GM21515 (cell line): ENCODE data around the gene NIPAL3.

Experiments
- ATAC-seq: cut with Tn5 transposase; IDR thresholded peaks from one replicate; pipeline ENCODE4 v1.9.1; 2021; ENCODE audit not compliant: unreplicated experiment

Gene NIPAL3

DNA sequence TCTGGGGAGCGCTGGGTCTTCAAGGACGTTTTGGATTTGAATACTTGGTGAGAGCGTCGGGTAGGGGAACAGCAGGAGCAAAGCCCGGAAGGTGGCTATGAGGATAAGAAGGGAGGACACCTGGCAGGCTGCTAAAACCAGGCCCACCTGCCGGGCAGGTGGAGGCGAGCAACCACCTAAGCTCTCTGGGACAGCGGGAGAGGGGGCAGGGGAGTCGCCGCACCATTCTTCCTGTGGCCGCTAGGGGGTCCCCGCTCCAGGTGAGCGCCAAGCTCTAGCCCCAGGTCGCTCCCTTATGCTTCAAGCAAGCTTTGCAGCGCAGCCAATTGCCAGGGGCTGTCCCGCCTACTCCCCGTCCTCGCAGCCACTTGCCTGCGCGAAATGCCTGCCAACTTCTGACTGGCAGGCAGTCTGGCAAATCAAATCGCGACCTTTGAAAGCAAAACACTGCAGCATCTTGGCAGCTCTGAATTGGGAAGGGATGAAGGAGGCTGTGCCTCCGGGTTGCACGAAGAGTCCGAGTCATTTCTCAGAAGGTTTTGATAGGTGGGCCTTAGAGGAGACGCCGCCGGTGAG lies at the start of gene NIPAL3:
TSS of gene NIPAL3 (plus strand) at position 469 of the 576 bp plus-strand sequence. CDS start 3,746 bp downstream, outside the sequence.
- ATAC-seq: peak; percentile 91

- no peak for ATAC-seq
Observed at GRCh38 chr1:24366707-24367106, 48.9 kb upstream of the NIPAL3 start.

DNA sequence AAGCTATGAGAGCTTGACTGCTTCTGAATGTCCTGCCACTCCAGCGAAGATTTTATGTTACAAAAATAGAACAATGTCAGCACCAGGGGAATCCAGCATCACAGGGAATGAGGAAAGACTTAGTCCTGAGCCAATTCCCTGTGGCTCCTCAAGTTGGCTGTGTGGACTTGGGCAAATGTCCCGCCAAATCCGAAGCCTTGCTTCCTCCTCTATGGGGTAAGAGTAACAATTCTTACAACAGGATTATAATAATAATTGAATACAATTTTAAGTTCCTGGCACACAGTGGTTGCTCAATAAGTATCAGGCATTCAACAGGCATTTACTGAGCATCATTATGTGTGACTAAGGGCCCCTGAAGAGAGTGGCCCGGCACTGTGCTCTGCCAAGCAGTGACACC lies 46.4 kb upstream of the NIPAL3 start:
- ATAC-seq: no peak

GRCh38 chr1:24369801-24370200 lies 45.8 kb upstream of the NIPAL3 start:
- ATAC-seq: no peak

DNA sequence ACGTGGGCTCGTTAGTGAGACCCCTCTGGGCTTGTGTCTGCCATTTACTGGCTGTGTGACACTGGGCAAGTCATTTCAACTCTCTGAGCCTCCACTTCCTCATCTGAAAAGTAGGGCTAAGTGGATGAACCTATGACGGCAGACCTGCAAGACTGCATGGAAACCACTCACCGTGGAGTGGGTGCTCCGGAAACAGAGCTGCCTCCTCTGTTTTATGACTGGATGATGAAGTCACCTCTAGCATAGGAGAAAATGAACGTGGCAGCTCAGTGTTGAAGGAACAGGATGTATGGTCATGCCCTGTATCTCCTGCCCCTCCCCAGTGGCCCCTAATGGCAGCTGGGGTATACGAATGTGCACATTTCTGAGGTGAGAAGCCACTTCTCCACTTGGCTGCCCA lies 42.6 kb upstream of the NIPAL3 start:
- no peak for ATAC-seq

DNA sequence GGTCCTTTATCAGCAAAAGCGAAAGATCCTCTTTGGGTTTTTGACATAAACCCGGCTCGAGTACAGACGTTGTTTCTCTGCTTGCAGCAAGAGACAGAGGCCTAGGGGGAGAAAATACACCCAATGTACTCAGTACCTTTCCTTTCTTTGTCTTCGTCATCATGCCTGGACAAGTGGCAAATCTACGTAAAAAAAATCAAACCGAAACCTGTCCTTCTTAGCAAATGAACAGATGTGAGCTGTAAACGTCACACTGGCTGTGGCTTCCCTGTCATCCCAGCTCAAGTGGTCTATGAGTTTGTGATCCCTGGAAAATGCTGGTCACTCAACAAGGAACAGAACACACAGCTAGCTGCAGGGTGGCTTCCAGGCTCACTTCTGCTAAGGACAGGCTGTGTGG lies 41.9 kb upstream of the NIPAL3 start:
- ATAC-seq: no peak

- ATAC-seq: no peak
Observed at GRCh38 chr1:24374891-24375786, 40.5 kb upstream of the NIPAL3 start.

DNA sequence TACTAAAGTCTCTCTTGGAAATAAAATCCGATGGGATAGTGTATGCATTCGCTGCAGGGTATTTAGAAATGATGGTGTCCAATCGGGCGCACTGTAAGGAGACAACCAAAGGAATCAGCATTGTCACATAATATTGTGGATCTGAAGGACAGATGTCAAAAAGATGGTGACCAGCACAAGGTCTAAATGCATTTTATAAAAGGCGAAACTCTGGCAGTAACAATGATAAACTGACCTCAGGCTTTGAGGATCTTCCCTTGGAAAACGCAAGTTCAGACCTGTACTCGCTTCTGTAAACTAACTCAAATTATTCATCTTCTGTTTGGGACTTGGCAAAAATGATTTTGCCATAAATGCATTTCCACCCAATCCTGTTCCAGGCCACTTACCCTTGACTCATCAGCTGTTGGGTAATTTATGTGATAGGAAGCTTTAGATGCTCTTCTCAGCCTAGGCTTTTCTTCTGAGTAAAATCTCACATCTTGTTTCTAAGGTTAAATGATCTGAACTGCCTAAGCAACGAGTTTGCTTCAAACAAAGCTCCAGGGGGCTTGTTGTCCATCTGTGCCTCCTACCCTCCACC lies 35.8 kb upstream of the NIPAL3 start:
- no peak for ATAC-seq

- no peak for ATAC-seq
Observed at GRCh38 chr1:24380508-24380907, 35.1 kb upstream of the NIPAL3 start.

- no peak for ATAC-seq
Observed at GRCh38 chr1:24381256-24381655, 34.3 kb upstream of the NIPAL3 start.

DNA sequence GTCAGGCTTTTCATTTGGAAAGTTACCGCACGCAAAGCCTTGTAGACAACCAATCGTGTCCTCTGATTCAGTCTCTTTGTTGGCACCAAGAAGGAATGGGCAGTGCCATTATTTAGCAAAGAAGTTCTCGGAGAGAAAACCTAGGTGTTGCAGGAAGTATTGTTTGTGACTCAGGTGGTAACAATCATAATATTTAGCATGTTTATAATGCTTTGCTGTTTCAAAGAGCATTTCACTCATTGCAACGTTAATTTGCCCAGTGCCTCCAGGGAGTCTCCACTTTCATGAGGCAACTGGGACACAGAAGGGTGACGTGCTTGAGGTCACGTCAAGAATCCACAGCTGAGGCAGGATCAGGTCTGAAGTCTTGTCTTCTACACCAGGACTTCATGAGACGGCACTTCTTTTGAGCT lies 33.4 kb upstream of the NIPAL3 start:
- ATAC-seq: no peak

DNA sequence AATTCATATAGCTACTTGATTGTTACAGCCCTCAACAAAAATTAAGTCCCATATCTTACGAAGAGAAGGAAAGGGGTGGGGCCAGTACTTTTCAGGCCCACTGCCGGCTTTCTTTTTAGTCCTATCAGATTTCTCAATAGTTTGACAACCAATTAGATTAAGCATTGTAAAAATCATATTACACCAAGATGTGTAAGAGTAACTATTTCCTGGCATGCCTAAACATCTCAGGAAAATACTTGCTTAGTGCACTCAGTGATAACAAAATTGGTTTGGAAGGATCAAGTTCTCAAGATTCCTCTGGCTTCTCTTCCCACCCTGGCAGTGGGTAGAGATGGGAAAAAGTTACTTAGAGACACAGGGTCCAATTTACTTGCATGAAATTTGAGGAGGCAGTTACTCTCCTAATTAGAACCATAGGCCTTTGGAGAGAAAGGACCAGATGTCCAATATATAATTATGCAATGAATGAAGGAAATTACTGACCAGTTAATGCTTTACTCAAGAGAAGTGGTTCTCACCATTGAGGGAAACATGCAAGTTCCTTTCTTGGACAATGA lies 32.1 kb upstream of the NIPAL3 start:
- ATAC-seq: no peak

GRCh38 chr1:24384251-24385090 lies 31.1 kb upstream of the NIPAL3 start:
- ATAC-seq: peak; percentile 66

DNA sequence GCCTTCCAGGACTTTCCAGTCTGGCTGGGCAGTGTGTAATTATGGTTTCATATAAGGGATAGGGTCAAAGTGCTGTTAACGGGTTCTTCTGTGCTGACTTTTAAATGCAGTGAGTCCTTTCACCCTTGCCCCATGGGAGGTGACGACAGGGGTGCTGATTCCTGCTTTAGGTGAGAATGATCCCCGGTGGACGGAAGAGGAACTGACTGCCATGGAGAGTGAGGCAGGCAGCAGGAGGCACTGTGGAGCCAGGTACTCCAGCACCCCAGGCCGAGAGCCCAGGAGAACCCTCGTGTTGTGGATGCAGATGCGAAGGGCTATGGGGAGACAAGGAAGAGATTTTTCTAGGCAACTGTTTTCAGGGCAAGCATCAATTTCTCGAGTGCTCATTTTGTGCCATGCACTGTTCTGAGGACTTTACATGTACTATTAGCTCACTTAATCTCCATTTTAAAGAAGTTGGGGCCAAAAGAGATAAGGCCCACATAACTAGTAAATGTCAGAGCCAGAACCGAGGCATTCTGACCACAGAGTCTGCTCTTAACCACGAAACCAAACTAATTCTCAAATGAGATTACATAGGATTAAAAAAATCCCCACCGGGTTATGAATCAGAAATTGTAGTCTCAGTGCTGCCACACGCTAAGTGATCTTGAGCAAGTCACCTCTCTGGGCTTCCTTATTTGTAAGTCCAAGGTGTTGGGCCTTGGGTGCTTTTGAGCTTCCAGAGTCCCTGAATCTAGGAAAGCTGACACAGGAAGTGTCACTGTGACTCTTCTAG lies 30.3 kb upstream of the NIPAL3 start:
- ATAC-seq: no peak

DNA sequence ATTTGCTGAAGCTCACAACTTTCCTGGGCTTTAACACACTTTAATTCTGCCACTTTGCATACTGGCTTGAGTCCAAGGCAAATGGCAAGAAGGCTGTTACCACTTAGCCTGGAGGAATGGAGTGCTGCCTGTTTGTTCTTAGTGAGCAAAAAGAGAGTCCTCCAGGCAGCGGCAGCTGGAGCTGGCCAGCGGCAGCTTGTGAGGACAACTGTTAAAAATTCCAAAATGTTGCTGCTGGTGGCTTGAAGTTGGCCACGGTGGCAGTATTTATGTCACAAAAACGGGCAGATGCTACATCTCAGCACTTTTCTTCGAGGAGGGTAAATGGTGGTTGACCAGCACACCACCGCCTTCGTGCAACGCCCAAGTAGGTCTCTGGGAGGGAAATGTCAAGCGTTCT lies 29.4 kb upstream of the NIPAL3 start:
- ATAC-seq: no peak

GRCh38 chr1:24386931-24387330 lies 28.7 kb upstream of the NIPAL3 start:
- no peak for ATAC-seq

DNA sequence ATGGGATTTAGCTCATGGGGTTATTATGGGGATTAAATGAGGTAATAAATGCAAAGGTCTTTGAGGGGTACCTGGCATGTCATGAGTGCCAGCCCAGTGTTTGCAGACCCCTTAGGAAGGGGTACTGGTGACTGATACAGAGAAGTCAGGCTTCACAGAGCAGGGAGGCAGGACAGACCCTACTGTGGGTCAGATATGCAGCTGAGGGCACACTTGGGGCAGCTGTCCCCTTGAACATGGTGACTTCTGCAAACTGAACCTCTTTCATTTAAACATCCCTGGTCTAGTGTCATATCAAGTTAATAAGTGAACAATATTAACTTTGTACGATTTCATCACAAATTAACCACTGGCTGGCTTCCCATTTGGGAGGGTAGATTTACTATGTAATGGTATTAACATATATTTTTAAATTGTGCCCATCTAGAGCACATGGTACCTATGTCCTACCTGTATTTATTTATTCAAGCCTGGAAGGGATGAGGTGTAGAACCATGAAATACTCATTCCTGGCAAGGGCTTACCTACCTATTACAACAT lies 27.9 kb upstream of the NIPAL3 start:
- no peak for ATAC-seq

- no peak for ATAC-seq
Observed at GRCh38 chr1:24388331-24388885, 27.2 kb upstream of the NIPAL3 start.

DNA sequence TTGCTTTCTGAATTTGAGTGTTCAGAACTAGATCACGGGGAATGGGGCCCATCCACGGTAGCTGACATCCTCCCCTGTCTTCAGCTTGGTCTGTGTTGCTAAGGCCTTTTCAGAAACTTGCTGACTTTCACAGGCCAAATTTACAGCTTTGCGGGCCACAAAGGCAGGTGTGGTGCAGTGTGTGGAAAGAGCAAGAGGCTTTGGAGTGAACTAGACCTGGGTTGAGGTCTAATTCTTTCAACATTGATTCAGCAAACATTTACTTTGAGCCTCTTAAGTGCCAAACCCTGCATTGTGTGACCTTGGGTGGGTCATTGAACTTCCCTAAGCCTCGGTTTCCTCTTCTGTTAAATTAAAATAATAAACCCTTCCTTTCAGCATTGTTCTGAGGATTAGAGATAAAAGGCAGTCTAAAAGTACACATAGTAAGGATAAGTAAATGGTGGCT lies 26.3 kb upstream of the NIPAL3 start:
- no peak for ATAC-seq
